Fibroblast of the aortic adventitia (primary cell): ENCODE data around the gene PLXNA2. TPM values are rescaled to one million over a fixed set of nuclear protein-coding genes. Genes with fewer than 3 reads are reported as not detected.

Source experiments
- DNase-seq: peaks from one replicate; pipeline ENCODE4 v3.0.0-alpha.2; 2010; ENCODE audit warnings: low read depth
- H3K4me3 ChIP-seq: 2 replicates; pipeline ENCODE4 v1.5.1; 2011; ENCODE audit warnings: low read depth, mild to moderate bottlenecking, control low read depth, low read length, moderate library complexity
- total RNA-seq: library from RNA; depleted of rRNA; stranded (reverse); fragments of >200 nt; gene quantifications from 2 replicates; pipeline ENCODE4 v1.2.3, GENCODE V29; 2012; ENCODE audit warnings: low replicate concordance
- TF ChIP-seq, protein P1 (sequence below): IDR thresholded peaks from 2 replicates; pipeline ENCODE4 v1.5.1; 2011; ENCODE audit warnings: mild to moderate bottlenecking, low read length, control low read depth, inconsistent platforms; ENCODE audit not compliant: insufficient read depth

The PLXNA2 gene
- total RNA-seq, 1 donor = 8.0 TPM

DNA sequence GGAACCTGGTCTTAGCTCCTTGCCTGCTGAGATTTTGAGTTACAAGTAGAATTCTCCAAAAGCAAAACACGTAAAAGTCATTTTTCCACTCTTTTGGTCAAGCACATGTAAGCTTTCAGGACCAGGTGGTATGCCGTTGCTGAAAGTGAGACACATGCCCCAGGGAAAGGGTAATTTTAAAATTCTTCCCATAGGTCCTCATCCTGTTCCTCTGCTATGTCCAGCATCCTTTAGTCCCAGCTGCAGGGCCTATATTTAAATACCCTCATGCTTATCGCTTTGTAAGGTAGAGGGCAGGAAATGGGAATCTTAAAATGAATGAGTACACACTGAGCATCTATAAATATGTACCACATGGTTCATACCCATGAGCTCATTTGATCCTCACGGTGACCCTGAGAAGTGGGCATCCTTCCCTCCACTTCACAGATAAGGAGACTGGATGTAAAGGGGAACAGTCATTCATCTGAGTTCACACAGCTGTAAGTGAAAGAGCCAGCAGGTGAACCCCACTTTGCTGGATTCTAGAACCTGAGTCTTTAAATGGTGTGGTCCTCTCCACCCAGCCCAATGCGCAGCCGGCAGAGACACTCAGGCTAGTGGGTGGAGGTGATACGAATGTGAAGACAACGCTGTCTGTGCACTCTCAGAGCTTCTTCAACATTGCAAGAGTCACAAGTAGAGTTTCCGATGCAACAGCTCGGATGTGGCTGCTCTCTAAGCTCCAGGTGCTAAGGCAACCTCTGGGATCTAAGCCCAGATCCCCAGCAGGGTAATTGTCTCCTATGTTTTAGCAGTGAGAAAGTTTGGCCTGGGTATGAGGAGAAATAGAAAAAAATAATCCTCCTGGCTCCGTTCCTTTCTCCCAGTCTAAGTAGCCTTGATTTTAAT lies 163.5 kb downstream of the PLXNA2 start:
- DNase-seq = no peak
- TF ChIP-seq, protein P1, sequence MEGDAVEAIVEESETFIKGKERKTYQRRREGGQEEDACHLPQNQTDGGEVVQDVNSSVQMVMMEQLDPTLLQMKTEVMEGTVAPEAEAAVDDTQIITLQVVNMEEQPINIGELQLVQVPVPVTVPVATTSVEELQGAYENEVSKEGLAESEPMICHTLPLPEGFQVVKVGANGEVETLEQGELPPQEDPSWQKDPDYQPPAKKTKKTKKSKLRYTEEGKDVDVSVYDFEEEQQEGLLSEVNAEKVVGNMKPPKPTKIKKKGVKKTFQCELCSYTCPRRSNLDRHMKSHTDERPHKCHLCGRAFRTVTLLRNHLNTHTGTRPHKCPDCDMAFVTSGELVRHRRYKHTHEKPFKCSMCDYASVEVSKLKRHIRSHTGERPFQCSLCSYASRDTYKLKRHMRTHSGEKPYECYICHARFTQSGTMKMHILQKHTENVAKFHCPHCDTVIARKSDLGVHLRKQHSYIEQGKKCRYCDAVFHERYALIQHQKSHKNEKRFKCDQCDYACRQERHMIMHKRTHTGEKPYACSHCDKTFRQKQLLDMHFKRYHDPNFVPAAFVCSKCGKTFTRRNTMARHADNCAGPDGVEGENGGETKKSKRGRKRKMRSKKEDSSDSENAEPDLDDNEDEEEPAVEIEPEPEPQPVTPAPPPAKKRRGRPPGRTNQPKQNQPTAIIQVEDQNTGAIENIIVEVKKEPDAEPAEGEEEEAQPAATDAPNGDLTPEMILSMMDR = no peak
- no peak overlapping the region for H3K4me3 ChIP-seq

DNA sequence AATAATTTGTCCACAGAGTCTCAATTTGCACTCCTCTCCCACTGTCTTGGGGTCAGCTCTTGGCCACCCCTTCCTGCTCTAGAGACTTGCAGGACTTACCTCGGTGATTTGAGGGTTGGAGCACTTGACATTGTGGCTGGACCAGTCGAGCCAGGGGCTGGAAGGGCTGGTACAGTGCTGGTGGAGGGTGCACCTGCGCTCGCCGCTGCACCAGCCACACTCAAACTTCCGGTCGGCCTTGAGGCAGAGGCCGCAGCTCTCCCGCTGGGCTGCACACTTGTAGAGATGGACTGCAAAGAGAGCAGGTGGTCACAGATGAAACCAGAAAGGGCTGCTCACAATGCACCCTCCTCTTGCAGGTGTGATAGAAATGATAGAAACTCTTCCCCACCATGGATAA lies 165.0 kb downstream of the PLXNA2 start:
- no peak overlapping the region for H3K4me3 ChIP-seq
- TF ChIP-seq, protein P1 = no peak
- no peak for DNase-seq

DNA sequence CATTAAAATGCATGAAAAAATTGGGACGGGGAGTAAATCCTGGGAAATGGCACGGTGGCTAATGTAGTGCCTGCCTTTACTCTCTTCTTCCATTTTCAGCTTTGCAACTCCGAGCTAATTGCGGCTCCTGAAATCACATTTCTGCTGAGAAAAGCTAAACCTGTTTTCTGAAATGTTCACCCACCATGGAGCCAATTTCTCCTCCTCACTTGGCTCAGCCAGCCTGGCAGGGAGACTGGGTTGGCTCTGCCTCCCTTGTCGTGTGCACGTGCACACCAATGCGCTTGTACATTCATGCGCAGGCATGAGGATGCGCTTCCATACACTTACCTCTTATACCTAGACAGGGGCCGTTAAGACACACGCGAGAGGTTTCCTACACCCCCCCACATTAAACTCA lies 165.4 kb downstream of the PLXNA2 start:
- H3K4me3 ChIP-seq = no peak overlapping the region
- TF ChIP-seq, protein P1 = no peak
- no peak for DNase-seq

DNA sequence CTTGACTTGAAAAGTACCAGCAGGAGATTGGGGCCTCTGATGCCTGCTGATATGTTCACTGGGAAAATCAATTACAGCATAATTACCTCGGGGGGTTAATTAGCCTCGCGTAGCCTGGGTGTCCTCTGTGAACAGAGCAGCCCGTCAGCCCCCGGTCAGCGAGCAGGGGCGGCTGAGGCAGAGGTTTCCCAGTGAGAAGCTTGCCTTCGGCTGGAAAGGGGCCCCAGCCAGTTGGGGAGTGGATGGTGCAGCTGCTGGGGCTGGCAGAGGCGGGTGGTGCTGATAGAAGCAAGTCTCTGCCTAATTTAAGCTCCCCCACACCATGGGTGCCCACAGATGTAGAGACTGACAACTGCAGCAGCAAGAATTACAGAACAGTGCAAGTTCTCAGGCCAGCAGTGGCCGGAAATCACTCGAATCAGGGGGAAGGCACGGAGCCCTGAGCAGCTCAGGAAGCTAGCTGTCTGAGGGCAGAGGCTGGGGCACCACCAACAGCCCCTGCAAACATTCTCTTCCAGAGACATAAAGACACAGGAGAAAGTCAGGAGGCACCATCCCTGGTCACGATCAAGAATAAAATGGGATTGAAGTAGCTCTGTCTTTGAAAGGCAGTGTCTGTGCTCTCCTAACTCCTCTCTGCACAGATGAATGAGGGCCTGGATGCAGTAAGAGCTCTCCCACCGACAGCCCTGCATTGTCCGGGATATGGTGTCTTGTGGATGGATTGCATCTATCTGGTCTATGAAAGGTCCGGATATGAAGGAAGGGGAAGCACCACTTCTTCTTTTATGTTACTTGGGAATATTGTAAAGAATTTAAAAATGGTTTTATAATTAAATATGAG lies 166.7 kb downstream of the PLXNA2 start:
- TF ChIP-seq, protein P1 = no peak
- DNase-seq = no peak
- H3K4me3 ChIP-seq = no peak overlapping the region

DNA sequence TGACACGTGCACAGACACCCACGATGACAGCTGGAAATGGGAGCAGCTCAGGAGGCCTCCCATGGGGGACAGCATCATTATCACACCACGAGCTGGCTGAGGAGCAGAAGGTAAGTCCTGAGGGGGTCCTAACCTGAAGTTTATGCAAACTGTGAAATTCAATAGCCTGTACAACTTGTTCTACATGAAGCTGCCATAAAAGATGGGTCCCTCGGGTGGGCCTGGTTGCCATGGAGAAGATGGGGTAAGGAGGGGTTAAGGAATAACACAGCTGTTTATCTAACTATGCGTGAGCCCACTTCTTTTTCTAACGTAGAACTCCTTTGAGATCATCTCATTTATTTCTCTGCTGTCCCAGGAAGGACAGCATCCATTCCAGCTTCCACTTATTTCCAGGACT lies 169.8 kb downstream of the PLXNA2 start:
- no peak for DNase-seq
- TF ChIP-seq, protein P1 = no peak
- no peak overlapping the region for H3K4me3 ChIP-seq

DNA sequence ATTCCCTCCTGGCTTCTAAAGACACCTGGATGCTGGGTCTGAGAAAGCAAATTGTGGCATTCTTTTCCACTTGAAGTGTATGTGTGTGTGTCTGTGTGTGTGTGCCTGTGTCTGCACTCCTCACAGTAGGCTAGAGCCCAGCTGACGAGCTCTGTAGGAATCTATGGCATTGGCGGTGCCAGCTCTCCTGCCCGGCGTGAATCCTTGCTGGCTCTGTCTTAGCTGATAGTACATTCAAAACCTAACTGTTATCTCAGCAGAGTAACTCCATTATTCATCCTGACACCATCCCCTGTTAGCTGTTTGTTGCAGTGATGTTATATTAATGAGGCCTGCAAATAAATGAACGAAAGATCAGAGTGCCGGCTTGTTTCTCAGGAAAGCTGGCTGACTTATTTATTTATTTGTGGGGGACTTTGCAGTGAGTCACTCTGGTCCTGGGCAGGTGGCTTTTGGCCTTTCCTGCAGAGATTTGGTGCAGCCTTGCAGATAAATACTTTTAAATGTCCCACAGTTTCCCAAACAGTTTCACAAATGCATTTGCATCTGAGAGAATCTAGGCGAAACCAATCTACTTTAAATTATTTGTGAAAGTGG lies 172.7 kb downstream of the PLXNA2 start:
- TF ChIP-seq, protein P1 = no peak
- DNase-seq = no peak
- H3K4me3 ChIP-seq = no peak overlapping the region
